K562 (cell line): Measurements from ENCODE around the gene LRPAP1. TPM values are rescaled to one million over a fixed set of nuclear protein-coding genes. Genes with fewer than 3 reads are reported as not detected.

Experiments used
- ATAC-seq: fragments of 200-7000 bp; cut with Tn5 transposase; 3 replicates; pipeline ENCODE4 v1.9.1; 2020; ENCODE audit warnings: moderate library complexity
- BruUV-seq: library from RNA; stranded (reverse); fragments of 400-500 nt; replicated peaks from 2 replicates; lab custom pipeline; 2021; lab: Mats Ljungman, UMichigan
- CTCF ChIA-PET: fragments of 300-600 bp; formaldehyde crosslinking; extraction: SDS; loops from one replicate; lab custom pipeline; 2021; ENCODE audit warnings: low intra/inter-chr PET ratio; lab: Yijun Ruan, JAX
- POLR2A ChIA-PET: fragments of 300-600, 350-650 bp; sonication (Branson Sonifier 250); formaldehyde crosslinking; extraction: SDS; loops from one replicate; lab custom pipeline; 2021; ENCODE audit warnings: antibody characterized with exemption, inconsistent platforms; lab: Yijun Ruan, JAX
- DNase-seq, 4 experiments: peaks; one replicate each; pipeline versions ENCODE4 v3.0.0 to v3.0.0-alpha.2; 2011 to 2018; ENCODE audit warnings: low spot score in 3 of 4, mixed read lengths in 3 of 4; ENCODE audit errors: extremely low read depth in 1 of 4
- FAIRE-seq: peaks from 2 replicates; lab custom pipeline; 2011; peaks lifted over from hg19 to GRCh38; lab: Jason Lieb, UNC
- H2AFZ ChIP-seq: 2 replicates; pipeline ENCODE4 v1.6.0; 2011; ENCODE audit warnings: low read depth, low read length, control low read depth, inconsistent platforms
- H3K27ac ChIP-seq: fragments of 200-600 bp; 3 replicates; pipeline ENCODE4 v1.8.0; 2011; ENCODE audit warnings: low read depth, mild to moderate bottlenecking, control low read depth, inconsistent platforms, low read length, moderate library complexity, mixed read lengths; ENCODE audit errors: extremely low read depth
- H3K27me3 ChIP-seq, 2 experiments: fragments of 300-600 bp in 1 of 2; 2 replicates in 1 of 2; 3 replicates in 1 of 2; pipeline versions ENCODE4 v1.6.0 to v1.8.0; 2011; ENCODE audit warnings: inconsistent platforms in 2 of 2, low read length in 2 of 2, mild to moderate bottlenecking in 1 of 2, mixed read lengths in 1 of 2, moderate library complexity in 1 of 2; ENCODE audit not compliant: control insufficient read depth in 2 of 2, insufficient read depth in 2 of 2
- H3K36me3 ChIP-seq: fragments of 300-600 bp; 3 replicates; pipeline ENCODE4 v1.8.0; 2011; ENCODE audit warnings: mild to moderate bottlenecking, low read length, inconsistent platforms; ENCODE audit not compliant: control insufficient read depth, insufficient read depth
- H3K4me1 ChIP-seq, 2 experiments: fragments of 200-600 bp in 1 of 2; replicated peaks in 1 of 2; 2 replicates in 1 of 2; 3 replicates in 1 of 2; pipeline versions ENCODE4 v1.5.1 to v1.8.0; 2011; ENCODE audit warnings: inconsistent platforms in 2 of 2, low read length in 2 of 2, mild to moderate bottlenecking in 1 of 2, mixed read lengths in 1 of 2, moderate library complexity in 1 of 2; ENCODE audit not compliant: control insufficient read depth in 2 of 2, insufficient read depth in 2 of 2
- H3K4me2 ChIP-seq: 2 replicates; pipeline ENCODE4 v1.6.1; 2011; ENCODE audit warnings: low read length, control low read depth, inconsistent platforms, mixed read lengths; ENCODE audit not compliant: insufficient read depth
- H3K4me3 ChIP-seq: fragments of 200-600 bp; sonication (generic), shearing (Covaris generic); 2 replicates; pipeline ENCODE4 v1.5.1; 2016; ENCODE audit warnings: control low read depth, inconsistent platforms
- H3K79me2 ChIP-seq: fragments of 200-600 bp; 3 replicates; pipeline ENCODE4 v1.8.0; 2011; ENCODE audit warnings: low read length, inconsistent platforms; ENCODE audit not compliant: control insufficient read depth, insufficient read depth
- H3K9ac ChIP-seq, 2 experiments: 2 replicates each; pipeline versions ENCODE4 v1.6.0 to v1.6.1; 2011; ENCODE audit warnings: low read depth in 2 of 2, low read length in 2 of 2, control low read depth in 1 of 2, inconsistent platforms in 1 of 2, mild to moderate bottlenecking in 1 of 2, mixed read lengths in 1 of 2; ENCODE audit not compliant: insufficient read depth in 1 of 2
- H3K9me1 ChIP-seq: one replicate; pipeline ENCODE4 v1.6.0; 2011; ENCODE audit warnings: inconsistent platforms, mild to moderate bottlenecking, low read length, moderate library complexity; ENCODE audit not compliant: control insufficient read depth, insufficient read depth
- H3K9me3 ChIP-seq: replicated peaks from 2 replicates; pipeline ENCODE4 v1.5.1; 2011; ENCODE audit warnings: low read depth, low read length, inconsistent platforms; ENCODE audit not compliant: control insufficient read depth, insufficient read depth
- H4K20me1 ChIP-seq: replicated peaks from 2 replicates; pipeline ENCODE4 v1.6.1; 2011; ENCODE audit warnings: low read length, inconsistent platforms, mixed read lengths; ENCODE audit not compliant: control insufficient read depth, insufficient read depth
- DNMT1 ChIP-seq: fragments of 450-650 bp; IDR thresholded peaks from 2 replicates; pipeline ENCODE4 v1.6.1; 2016; ENCODE audit warnings: antibody characterized with exemption, mild to moderate bottlenecking
- POLR2G ChIP-seq: fragments of 200-400 bp; formaldehyde crosslinking; IDR thresholded peaks from 2 replicates; pipeline ENCODE4 v1.6.1; 2017; ENCODE audit warnings: low read depth, mild to moderate bottlenecking, antibody characterized with exemption, low read length, moderate library complexity
- RBFOX2 ChIP-seq: fragments of 200-400 bp; formaldehyde crosslinking; IDR thresholded peaks from 2 replicates; pipeline ENCODE4 v1.6.1; 2017; ENCODE audit warnings: low read depth, mild to moderate bottlenecking, low read length, moderate library complexity
- ZNF324 ChIP-seq: fragments of 250-450 bp; sonication (Bioruptor Pico); IDR thresholded peaks from 2 replicates; pipeline ENCODE4 v1.4.0; 2020; ENCODE audit warnings: mild to moderate bottlenecking
- ZNF589 ChIP-seq: fragments of 200-800 bp; sonication (Bioruptor generic); IDR thresholded peaks from 2 replicates; pipeline ENCODE4 v1.6.1; 2016; ENCODE audit warnings: low read depth, missing genetic modification characterization, missing compliant biosample characterization
- WGBS: fragments of 100-300 bp; shearing (Covaris generic); methylation state at CpG from one replicate; pipeline ENCODE4 v1.1.6; 2016; ENCODE audit warnings: low coverage, mixed read lengths; ENCODE audit not compliant: insufficient coverage; ENCODE audit errors: missing lambda C conversion rate; 5-methylcytosine and 5-hydroxymethylcytosine counted together
- in situ Hi-C: fragments of 300-500 bp; cut with MboI; formaldehyde crosslinking; loops from 4 replicates; pipeline ENCODE4 v1.15.0; 2018; ENCODE audit warnings: inconsistent platforms, mixed read lengths
- intact Hi-C: fragments of 100-400 bp; cut with micrococcal nuclease; formaldehyde crosslinking; loops from 2 replicates; pipeline ENCODE4 v1.14.2; 2022
- polyA plus RNA-seq, 8 experiments: library from polyadenylated mRNA; depleted of rRNA in 4 of 8; stranded (reverse) in 5 of 8; unstranded in 3 of 8; fragments of >200 nt; fragmentation: Nextera tagmentation in 2 of 8; fragmentation: Illumina TruSeq in 1 of 8; extraction: Ambion mirVana in 2 of 8; extraction: Trizol in 1 of 8; gene quantifications; 2 replicates each; pipeline versions ENCODE4 v1.2.1 to v1.2.3, GENCODE V29; 2011 to 2014; ENCODE audit warnings: inconsistent platforms in 1 of 8, missing spikeins in 1 of 8
- total RNA-seq, 7 experiments: library from RNA; depleted of rRNA in 6 of 7; stranded (reverse); fragments of >200 nt in 6 of 7; fragmentation: Illumina TruSeq in 2 of 7; extraction: Trizol in 2 of 7; gene quantifications; 2 replicates each; pipeline versions ENCODE4 v1.2.1 to v1.2.3, GENCODE V29; 2011 to 2021; ENCODE audit warnings: low replicate concordance in 1 of 7
- TF ChIP-seq, protein P1 (sequence below): fragments of 250-450 bp; sonication (Bioruptor Pico); IDR thresholded peaks from 2 replicates; pipeline ENCODE4 v1.4.0; 2020; ENCODE audit warnings: mild to moderate bottlenecking, moderate library complexity

Gene LRPAP1
- total and polyA plus RNA-seq, 9 of the 15 experiments (the other 6 are each of a cell fraction or from before 2014, with no cell fraction given), result 1.1 to 75.5 (median 41.8) TPM

DNA sequence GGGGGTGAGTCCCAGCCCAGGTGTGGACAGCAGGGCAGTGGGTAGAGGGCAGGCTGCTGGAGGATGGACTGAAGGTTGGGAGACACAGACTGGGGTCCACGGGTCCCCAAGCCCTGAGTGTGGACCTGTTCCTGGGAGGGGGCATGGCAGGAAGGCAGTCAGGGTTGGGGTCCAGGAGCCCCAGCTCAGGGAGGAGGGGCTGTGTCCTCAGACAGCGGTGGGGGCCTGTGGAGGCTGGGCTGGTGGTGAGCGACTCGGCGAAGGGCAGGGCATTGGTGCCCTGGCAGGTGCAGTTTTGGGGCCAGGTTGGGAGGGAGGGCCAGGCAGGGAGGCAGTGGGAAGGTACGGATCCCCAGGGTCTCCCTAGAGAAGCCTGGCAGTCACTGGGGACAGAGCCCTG, 35.1 kb downstream of the LRPAP1 start (continued):
- TF ChIP-seq, protein P1, sequence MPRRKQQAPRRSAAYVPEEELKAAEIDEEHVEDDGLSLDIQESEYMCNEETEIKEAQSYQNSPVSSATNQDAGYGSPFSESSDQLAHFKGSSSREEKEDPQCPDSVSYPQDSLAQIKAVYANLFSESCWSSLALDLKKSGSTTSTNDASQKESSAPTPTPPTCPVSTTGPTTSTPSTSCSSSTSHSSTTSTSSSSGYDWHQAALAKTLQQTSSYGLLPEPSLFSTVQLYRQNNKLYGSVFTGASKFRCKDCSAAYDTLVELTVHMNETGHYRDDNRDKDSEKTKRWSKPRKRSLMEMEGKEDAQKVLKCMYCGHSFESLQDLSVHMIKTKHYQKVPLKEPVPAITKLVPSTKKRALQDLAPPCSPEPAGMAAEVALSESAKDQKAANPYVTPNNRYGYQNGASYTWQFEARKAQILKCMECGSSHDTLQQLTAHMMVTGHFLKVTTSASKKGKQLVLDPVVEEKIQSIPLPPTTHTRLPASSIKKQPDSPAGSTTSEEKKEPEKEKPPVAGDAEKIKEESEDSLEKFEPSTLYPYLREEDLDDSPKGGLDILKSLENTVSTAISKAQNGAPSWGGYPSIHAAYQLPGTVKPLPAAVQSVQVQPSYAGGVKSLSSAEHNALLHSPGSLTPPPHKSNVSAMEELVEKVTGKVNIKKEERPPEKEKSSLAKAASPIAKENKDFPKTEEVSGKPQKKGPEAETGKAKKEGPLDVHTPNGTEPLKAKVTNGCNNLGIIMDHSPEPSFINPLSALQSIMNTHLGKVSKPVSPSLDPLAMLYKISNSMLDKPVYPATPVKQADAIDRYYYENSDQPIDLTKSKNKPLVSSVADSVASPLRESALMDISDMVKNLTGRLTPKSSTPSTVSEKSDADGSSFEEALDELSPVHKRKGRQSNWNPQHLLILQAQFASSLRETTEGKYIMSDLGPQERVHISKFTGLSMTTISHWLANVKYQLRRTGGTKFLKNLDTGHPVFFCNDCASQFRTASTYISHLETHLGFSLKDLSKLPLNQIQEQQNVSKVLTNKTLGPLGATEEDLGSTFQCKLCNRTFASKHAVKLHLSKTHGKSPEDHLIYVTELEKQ, result no peak
- no peak for TF ChIP-seq ZNF324 (CRISPR knock-in tag)
- TF ChIP-seq, all 486 proteins: peak for 0

DNA sequence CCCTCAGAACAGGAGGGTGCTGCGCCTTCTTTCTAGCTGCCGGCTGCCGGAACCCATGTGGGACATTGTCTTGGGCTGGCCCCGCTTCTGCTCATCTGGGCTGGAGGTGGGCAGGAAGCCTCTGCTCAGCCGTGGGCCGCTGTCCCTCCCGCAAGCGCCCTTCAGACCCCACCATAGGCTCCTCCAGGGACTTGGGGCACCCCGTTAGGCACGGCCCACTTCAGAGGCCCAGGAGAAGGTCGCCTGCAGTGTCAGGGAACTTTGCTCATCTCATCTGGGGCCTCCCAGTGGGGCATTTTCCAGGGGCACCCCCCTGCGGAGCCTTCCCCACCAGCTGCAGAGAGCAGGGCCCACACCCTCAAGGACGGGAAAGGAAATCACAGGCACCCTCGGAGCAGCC, 36.2 kb downstream of the LRPAP1 start:
- peaks cover 17 to 56% of the 10 kb centered on the region in 2 experiments for H3K27me3 ChIP-seq
- intact Hi-C loops, result no loop called here
- H3K4me2 ChIP-seq, result no peak overlapping the region

More for the DNA sequence above, 36.2 kb downstream of the LRPAP1 start:
- BruUV-seq, result no TSS peak
- Histone ChIP-seq H3K27ac (no peak overlapping the region), H3K79me2 (no peaks in the 10 kb centered on the region), H4K20me1 (peaks cover 30% of the 10 kb centered on the region; the same call in 1 of the 2 replicates), H3K9me1 (no peaks in the 10 kb centered on the region), H3K36me3 (no peaks in the 10 kb centered on the region), H3K4me3 (no peak overlapping the region), H2AFZ (no peak overlapping the region), H3K9ac (no peak overlapping the region), H3K9me3 (no peaks in the 10 kb centered on the region), H3K4me1 (peaks cover 0 to 72% of the 10 kb centered on the region in 2 experiments; a peak in 2 of 5 replicates)
- DNase-seq (no peak), FAIRE-seq (no peak), ATAC-seq (no peak)
- WGBS, result 21% methylated on average over 13 of the region's 14 CpGs
- ChIA-PET POLR2A (interaction anchor here (0.6 to 1.1 kb wide), 4 partner anchors 14 to 227 kb away, joined by 3 to 4 read pairs (median 3); no protein-coding TSS in a partner anchor), CTCF (no interaction called here)
- in situ Hi-C loops, result no loop called here
- TF ChIP-seq DNMT1 (no peak), POLR2G (peak; percentile 33), RBFOX2 (no peak), ZNF589 (CRISPR knock-in tag) (no peak)
